Spleen (tissue), 11 donors: ENCODE measurements around the gene PRR27. TPM values are rescaled to one million over a fixed set of nuclear protein-coding genes. Genes with fewer than 3 reads are reported as not detected.

Experiments
- DNase-seq: peaks from one replicate; pipeline ENCODE4 v3.0.0-alpha.2; 2020
- H3K27ac ChIP-seq, 8 donors: fragments of 200-600 bp; sonication (generic) in 7 of 8; 1 replicate in 4 of 8; 2 replicates in 4 of 8; pipeline versions ENCODE4 v1.5.0 to v1.8.0; 2016 to 2021; ENCODE audit warnings: inconsistent platforms in 4 of 8, mild to moderate bottlenecking in 4 of 8, moderate library complexity in 1 of 8
- H3K27me3 ChIP-seq, 7 donors: fragments of 200-600 bp; sonication (generic) in 6 of 7; replicated peaks in 1 of 7; 1 replicate in 4 of 7; 2 replicates in 3 of 7; pipeline versions ENCODE4 v1.5.0 to v1.8.0; 2016 to 2021; ENCODE audit warnings: inconsistent platforms in 3 of 7, mild to moderate bottlenecking in 1 of 7
- H3K36me3 ChIP-seq, 6 donors: fragments of 200-600 bp; sonication (generic) in 5 of 6; 1 replicate in 4 of 6; 2 replicates in 2 of 6; pipeline versions ENCODE4 v1.5.0 to v1.8.0; 2016 to 2021; ENCODE audit warnings: inconsistent platforms in 2 of 6
- H3K4me1 ChIP-seq, 6 donors: fragments of 200-600 bp; sonication (generic) in 5 of 6; 1 replicate in 3 of 6; 2 replicates in 3 of 6; pipeline versions ENCODE4 v1.5.0 to v1.8.0; 2016 to 2021; ENCODE audit warnings: inconsistent platforms in 3 of 6
- H3K4me3 ChIP-seq, 8 donors: fragments of 200-600 bp; sonication (generic) in 7 of 8; 1 replicate in 4 of 8; 2 replicates in 4 of 8; pipeline versions ENCODE4 v1.5.0 to v1.8.0; 2016 to 2021; ENCODE audit warnings: inconsistent platforms in 4 of 8, mild to moderate bottlenecking in 4 of 8, moderate library complexity in 2 of 8
- H3K9me3 ChIP-seq, 8 donors: fragments of 200-600 bp; sonication (generic) in 7 of 8; 1 replicate in 4 of 8; 2 replicates in 4 of 8; pipeline versions ENCODE4 v1.5.0 to v1.8.0; 2016 to 2021; ENCODE audit warnings: inconsistent platforms in 4 of 8
- POLR2A ChIP-seq, 3 donors: fragments of 450-650 bp; IDR thresholded peaks; one replicate each; pipeline ENCODE4 v1.5.1; 2017; ENCODE audit warnings: antibody characterized with exemption in 3 of 3, mild to moderate bottlenecking in 1 of 3
- POLR2AphosphoS5 ChIP-seq, 3 donors: sonication (generic); formaldehyde crosslinking; IDR thresholded peaks; one replicate each; pipeline ENCODE4 v1.5.1; 2017; ENCODE audit warnings: antibody characterized with exemption in 3 of 3
- WGBS, 5 donors: extraction: QIAGEN DNeasy Blood & Tissue Kit in 3 of 5; methylation state at CpG; one replicate each; pipeline versions ENCODE4 v1.1.5 to v1.1.7; 2013 to 2018; 5-methylcytosine and 5-hydroxymethylcytosine counted together
- intact Hi-C: fragments of 100-400 bp; cut with DNase I; formaldehyde crosslinking; loops from one replicate; pipeline ENCODE4 v1.15.0; 2023; ENCODE audit warnings: low total_unique reads
- polyA plus RNA-seq, 3 donors: library from polyadenylated mRNA; stranded (reverse); fragments of 200-250 nt; gene quantifications; one replicate each; pipeline ENCODE4 v1.2.1, GENCODE V29; 2013
- total RNA-seq, 7 donors: library from RNA; depleted of rRNA in 3 of 7; stranded (reverse); fragments of >200 nt in 3 of 7; fragmentation: NEBNext Ultra II Directional in 4 of 7; extraction: Animal tissue kit (Norgen Biotek cat#: 25700) in 4 of 7; gene quantifications; one replicate each; pipeline versions ENCODE4 v1.1.0 to v1.2.1, GENCODE V29; 2016 to 2021
- TF ChIP-seq, protein P1 (sequence below), 11 experiments: fragments of 200-600 bp in 7 of 11; fragments of 450-650 bp in 4 of 11; sonication (generic) in 4 of 11; IDR thresholded peaks in 8 of 11; conservative IDR thresholded peaks in 3 of 11; 1 replicate in 7 of 11; 2 replicates in 4 of 11; pipeline versions ENCODE4 v1.4.0 to v1.8.0; 2016 to 2021; ENCODE audit warnings: antibody characterized with exemption in 11 of 11, inconsistent platforms in 4 of 11, mild to moderate bottlenecking in 1 of 11
- donor health status: healthy with polysubstance abuse.
- donor health status: DM: no; HTN: no; CAD: no; lungs with moderate emphysema.
- donor health status: DM: no; HTN: no; CAD: no.
- donor health status: Bipolar disorder and iron deficiency.
- donor health status: healthy.
- donor health status: DM: no; HTN: no; CAD: no.
- donor health status: DM: yes; HTN: yes; CAD: no.

Gene PRR27
- total and polyA plus RNA-seq, 10 donors = not detected

DNA sequence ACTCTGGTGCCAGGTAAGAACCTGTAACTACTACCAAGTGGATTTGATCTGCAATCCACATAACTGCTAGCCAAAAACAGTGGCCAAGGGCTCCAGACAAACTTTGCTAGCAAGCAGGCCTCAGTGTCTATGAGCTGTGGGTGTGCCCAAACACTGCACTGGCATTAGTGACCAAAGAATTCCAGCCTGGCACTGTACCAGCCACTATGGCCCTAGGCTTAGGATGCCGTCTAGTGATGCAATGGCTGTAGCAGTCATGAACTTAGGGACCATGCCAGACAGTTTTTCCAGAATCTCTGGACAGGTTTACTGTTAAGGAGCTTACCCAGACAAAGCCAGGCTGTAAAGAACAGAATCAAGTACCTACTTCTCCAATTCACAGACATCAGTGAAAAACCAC is 33.7 kb upstream of the PRR27 start:
- no peak for DNase-seq
- Histone ChIP-seq H3K4me1 (no peaks in the 10 kb centered on the region), H3K27ac (no peak overlapping the region), H3K4me3 (no peak overlapping the region), H3K27me3 (no peaks in the 10 kb centered on the region), H3K36me3 (no peaks in the 10 kb centered on the region), H3K9me3 (peaks cover 0 to 12% (median 8%) of the 10 kb centered on the region in 8 donors)
- TF ChIP-seq, protein P1, sequence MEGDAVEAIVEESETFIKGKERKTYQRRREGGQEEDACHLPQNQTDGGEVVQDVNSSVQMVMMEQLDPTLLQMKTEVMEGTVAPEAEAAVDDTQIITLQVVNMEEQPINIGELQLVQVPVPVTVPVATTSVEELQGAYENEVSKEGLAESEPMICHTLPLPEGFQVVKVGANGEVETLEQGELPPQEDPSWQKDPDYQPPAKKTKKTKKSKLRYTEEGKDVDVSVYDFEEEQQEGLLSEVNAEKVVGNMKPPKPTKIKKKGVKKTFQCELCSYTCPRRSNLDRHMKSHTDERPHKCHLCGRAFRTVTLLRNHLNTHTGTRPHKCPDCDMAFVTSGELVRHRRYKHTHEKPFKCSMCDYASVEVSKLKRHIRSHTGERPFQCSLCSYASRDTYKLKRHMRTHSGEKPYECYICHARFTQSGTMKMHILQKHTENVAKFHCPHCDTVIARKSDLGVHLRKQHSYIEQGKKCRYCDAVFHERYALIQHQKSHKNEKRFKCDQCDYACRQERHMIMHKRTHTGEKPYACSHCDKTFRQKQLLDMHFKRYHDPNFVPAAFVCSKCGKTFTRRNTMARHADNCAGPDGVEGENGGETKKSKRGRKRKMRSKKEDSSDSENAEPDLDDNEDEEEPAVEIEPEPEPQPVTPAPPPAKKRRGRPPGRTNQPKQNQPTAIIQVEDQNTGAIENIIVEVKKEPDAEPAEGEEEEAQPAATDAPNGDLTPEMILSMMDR (IDR thresholded peaks at IDR 0.05 in 8 of 11, conservative IDR thresholded peaks at IDR 0.05 in 3 of 11) = no peak
- no peak for TF ChIP-seq POLR2AphosphoS5 (IDR thresholded peaks at IDR 0.05)
- no peak for TF ChIP-seq POLR2A (IDR thresholded peaks at IDR 0.05)
- intact Hi-C loops = no loop called here
- 69 to 100% (median 81%) methylated on average over 1 of the region's 1 CpG for WGBS, 5 donors

DNA sequence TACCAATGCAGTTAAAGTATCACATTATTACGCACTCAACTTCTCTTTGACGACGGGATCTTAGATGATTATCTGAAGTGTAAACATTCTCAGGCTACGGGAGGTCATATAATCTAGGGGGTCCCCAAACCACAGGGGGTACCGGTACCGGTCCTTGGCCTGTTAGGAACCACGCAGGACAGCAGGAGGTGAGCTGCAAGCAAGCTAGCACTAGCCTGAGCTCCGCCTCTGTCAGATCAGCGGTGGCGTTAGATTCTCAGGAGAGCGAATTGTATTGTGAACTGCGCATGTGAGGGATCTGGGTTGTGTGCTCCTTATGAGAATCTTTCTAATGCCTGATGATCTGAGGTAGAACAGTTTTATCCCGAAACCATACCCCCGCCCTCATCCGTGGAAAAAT is 20.6 kb upstream of the PRR27 start:
- H3K4me1 ChIP-seq = no peaks in the 10 kb centered on the region
- no peaks in the 10 kb centered on the region for H3K9me3 ChIP-seq
- no peak overlapping the region for H3K27ac ChIP-seq
- WGBS, 5 donors = 67 to 73% (median 70%) methylated on average over 9 to 15 of the region's 15 CpGs
- no peak overlapping the region for H3K4me3 ChIP-seq
- intact Hi-C loops = no loop called here
- no peaks in the 10 kb centered on the region for H3K36me3 ChIP-seq
- H3K27me3 ChIP-seq = no peaks in the 10 kb centered on the region
- TF ChIP-seq, protein P1 (IDR thresholded peaks at IDR 0.05 in 8 of 11, conservative IDR thresholded peaks at IDR 0.05 in 3 of 11) = no peak
- TF ChIP-seq POLR2AphosphoS5 (IDR thresholded peaks at IDR 0.05) (no peak), POLR2A (IDR thresholded peaks at IDR 0.05) (no peak)
- DNase-seq = no peak

DNA sequence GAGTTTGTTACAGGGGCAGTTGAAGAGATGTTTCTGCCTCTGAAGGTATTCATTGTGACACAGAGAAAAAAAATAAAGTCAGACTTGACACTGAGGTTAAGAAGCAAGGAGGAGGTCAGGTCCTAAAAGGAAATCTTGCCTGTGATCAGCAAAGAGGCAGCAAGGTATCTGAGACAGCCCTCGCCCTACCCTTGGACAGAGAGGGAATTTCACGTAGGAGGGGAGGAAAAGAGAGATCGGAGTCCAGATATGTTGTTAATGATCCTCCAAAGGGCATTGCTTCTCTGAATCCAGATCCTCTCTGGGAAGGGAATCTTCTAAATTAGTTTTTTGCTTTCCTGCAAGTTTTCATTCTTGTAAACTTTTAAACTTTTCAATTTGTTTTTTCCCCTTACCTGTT is 15.3 kb upstream of the PRR27 start:
- Histone ChIP-seq H3K4me3 (no peak overlapping the region), H3K36me3 (no peaks in the 10 kb centered on the region), H3K9me3 (no peaks in the 10 kb centered on the region), H3K4me1 (no peaks in the 10 kb centered on the region), H3K27me3 (no peaks in the 10 kb centered on the region), H3K27ac (no peak overlapping the region)
- no peak for DNase-seq
- TF ChIP-seq, protein P1 (IDR thresholded peaks at IDR 0.05 in 8 of 11, conservative IDR thresholded peaks at IDR 0.05 in 3 of 11) = no peak
- no peak for TF ChIP-seq POLR2A (IDR thresholded peaks at IDR 0.05)
- no peak for TF ChIP-seq POLR2AphosphoS5 (IDR thresholded peaks at IDR 0.05)
- WGBS, 5 donors = 44 to 81% (median 65%) methylated on average over 3 of the region's 3 CpGs
- intact Hi-C loops = no loop called here

DNA sequence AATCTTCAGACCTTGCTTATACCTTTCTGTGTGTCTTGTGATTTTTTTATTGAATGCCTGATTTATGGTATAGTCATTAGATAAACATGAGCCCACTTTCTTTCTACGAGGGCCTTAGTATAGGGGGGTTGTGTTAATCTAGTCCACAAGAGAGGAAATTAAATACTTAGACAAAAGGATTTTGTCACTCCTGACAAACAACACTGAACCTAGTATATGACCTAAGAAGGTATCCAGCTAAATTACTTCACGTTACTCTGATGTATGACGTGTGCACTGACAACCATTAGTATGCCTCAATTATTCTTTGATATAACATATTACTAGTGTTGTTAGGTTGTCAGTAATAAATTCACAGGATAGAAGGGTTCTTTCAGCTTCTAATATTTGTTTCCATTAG is 2.8 kb upstream of the PRR27 start:
- TF ChIP-seq POLR2AphosphoS5 (IDR thresholded peaks at IDR 0.05) (no peak), POLR2A (IDR thresholded peaks at IDR 0.05) (no peak)
- TF ChIP-seq, protein P1 (IDR thresholded peaks at IDR 0.05 in 8 of 11, conservative IDR thresholded peaks at IDR 0.05 in 3 of 11) = no peak
- Histone ChIP-seq H3K36me3 (no peaks in the 10 kb centered on the region), H3K27ac (no peak overlapping the region), H3K4me1 (no peaks in the 10 kb centered on the region), H3K27me3 (no peaks in the 10 kb centered on the region), H3K4me3 (no peak overlapping the region), H3K9me3 (no peaks in the 10 kb centered on the region)
- WGBS, 5 donors = 63 to 73% (median 70%) methylated on average over 3 of the region's 3 CpGs
- DNase-seq = no peak
- intact Hi-C loops = no loop called here
